NCI-H345 treated with DMSO at 0.1 percent for 48 hours (cell line): ENCODE results near the gene MRPS9.

ENCODE experiments used
- DNase-seq: peaks from one replicate; lab custom pipeline; 2025; ENCODE audit not compliant: unreplicated experiment; lab: John Stamatoyannopoulos, UW

Gene MRPS9

DNA sequence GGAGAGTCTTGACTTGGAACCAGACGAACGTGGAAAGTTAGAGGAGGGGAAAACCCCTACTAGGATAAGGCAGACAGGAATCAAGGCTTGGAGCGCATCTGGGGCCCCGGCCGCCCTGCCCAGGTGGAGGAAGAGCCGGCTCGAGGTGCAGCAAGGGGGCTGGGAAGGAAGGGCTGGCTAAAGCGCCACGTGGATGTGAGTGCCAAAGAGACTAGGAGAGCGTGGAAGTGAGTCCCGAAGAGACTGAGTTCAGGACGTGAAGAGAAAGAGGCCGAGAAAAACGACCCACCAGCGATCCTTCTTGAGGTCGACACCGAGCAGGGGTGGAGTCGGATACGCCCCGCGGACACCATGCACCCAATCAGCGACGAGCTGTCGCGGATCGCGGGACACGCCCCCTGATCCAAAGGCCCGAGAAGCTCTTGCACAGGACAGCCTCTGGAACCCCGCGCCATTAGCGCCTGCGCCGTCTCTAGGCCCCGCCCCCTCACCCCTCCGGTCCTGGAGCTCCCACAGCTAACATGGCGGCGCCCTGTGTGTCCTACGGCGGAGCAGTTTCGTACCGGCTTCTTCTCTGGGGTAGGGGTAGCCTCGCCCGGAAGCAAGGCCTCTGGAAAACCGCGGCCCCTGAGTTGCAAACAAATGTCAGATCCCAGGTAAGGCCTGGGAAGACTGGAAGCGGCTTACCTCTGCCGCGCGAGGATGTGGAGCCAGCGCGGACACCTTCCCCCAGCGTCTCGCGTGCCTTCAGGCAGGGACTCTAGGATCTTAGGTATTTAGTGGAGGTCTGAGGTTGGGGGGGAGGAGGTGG lies at the start of gene MRPS9:
Gene MRPS9, plus strand, starts transcription at position 498 of the 811 bp plus-strand sequence. Its CDS starts 24 bp downstream, at position 522.
- peak; percentile 93 for DNase-seq

DNA sequence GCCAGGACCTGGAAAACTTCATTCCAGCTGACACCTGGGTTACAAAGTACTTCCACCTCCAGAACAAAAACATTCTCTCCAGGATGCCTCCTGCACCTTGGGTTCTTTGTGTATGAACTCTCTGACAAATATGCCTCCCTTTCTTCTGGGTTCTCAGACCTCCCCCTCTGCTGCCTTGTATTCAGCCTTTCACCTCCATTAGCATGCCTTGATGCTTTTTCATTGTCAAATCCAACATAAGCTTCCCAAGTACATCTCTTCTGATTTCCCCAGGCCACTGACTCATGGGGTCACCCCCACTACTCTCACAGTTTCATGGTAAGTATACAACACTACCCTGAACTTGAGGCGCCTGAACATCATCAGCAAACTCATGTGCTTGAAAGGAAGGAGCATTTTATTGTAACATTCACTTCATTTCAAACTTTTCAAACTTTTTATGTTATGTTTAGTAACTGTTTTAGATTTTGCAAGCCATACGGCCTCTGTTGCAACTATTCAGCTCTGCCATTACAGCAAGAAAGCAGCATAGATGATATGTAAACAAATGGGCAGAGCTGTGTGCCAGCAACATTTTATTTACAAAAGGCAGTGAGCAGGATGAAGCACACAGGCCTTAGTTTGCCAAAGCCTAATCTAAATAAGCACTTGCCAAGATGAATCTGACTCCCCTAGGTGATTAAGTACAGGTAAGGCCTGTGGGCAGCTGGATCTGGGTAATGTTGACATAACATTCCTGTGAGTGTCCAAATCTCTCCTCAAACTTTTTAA lies 32.5 kb upstream of the MRPS9 start:
- DNase-seq: peak; percentile 75

DNA sequence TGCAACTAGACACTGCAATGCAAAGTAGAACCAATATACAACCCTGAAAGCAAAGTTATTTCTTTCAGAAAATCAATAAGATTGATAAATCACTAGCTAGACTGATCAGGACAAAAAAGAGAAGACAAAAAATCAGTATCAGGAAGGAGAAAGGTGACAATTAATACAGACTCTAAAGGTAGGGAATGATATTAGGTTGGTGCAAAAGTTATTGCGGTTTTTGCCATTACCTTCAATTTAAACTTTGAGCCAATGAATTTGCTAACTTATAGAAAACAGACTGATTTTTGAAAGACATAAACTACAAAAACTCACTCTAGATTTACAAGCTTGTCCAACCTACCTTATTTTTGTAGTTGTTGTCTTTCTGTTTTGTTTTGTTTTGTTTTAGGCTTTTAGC lies 30.5 kb upstream of the MRPS9 start:
- DNase-seq: no peak

DNA sequence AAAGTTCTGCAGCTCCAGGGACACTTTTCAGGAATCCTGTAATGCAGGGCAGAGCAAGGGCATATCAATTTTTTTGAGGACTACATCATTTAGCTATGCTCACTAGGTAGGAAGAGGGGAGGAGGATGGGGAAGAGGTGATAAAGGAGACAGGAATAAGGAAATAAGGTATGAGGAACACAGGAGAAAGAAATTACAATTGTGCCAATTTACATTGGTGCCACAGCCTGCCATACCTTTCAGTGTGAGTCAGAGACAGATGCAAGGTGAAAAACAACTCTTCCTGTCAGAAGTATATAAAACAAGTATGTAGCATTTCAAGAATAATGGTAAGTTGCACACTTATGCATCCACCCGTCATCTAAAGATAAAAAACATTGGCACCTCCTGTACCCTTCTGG lies 5.4 kb upstream of the MRPS9 start:
- no peak for DNase-seq

- DNase-seq: no peak
These were observed 3.7 kb upstream of the MRPS9 start for GRCh38 chr2:105034170-105034569.

- DNase-seq: peak; percentile 24
These were observed 653 bp downstream of the MRPS9 start for GRCh38 chr2:105038383-105039061.

DNA sequence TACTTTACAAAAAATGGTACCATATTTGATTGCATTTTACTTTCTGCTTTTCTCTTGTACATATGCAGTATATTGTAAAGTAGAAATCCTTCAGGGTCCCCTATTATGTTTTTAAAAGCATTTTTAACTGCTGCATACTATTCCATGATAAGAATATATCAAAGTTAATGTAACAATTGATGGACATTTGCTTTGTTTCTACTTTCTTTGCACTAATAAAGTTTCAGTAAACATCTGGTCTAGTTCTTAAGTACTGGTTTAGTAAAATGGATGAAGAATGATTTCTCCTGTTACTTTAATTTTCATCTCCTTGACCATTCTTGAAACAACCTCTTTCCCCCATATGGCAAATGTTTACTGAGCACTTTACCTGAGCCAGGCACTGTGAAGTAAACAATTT lies 1.7 kb downstream of the MRPS9 start:
- DNase-seq: no peak

DNA sequence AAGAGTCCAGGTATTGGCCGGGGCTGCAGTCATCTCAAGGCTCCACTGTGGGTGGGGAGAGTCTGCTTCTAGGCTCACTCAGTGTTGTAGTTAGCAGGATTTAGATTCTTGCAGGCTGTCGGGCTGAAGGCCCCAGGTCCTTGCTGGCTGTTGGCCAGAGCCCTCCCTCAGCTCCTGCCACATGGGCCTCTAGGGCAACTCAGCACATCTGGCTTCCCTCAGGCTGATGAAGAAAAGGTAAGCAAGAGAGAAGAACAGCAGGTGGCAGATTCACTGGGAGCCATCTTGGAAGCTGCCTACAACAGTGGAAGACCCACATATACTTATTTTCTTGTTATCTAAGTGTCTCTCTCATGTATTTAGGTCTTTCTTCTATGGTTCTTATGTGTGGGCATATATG lies 4.3 kb downstream of the MRPS9 start:
- DNase-seq: no peak

- DNase-seq: no peak
These were observed 14.9 kb downstream of the MRPS9 start for GRCh38 chr2:105052773-105053172.

DNA sequence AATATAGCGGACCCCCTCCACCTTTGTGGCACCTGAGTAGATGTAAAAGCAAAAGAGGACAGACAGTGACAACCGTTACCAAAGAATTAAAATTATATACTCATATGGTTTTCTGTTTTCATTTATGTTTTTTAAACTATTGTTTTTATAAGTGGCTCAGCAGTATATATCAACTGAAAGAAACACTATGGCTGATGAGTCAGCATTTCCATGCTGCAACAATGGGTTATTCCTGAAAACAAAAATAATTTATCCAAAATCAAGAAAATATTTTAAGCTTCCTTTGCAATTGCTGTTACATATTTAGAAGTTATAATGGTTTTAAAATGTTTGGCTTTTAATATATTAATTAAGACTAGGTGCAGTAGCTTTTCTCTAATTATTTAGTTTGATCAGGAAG lies 17.7 kb downstream of the MRPS9 start:
- DNase-seq: no peak

GRCh38 chr2:105056245-105056644 lies 18.4 kb downstream of the MRPS9 start:
- no peak for DNase-seq

- no peak for DNase-seq
These were observed 19.1 kb downstream of the MRPS9 start for GRCh38 chr2:105057005-105057404.

DNA sequence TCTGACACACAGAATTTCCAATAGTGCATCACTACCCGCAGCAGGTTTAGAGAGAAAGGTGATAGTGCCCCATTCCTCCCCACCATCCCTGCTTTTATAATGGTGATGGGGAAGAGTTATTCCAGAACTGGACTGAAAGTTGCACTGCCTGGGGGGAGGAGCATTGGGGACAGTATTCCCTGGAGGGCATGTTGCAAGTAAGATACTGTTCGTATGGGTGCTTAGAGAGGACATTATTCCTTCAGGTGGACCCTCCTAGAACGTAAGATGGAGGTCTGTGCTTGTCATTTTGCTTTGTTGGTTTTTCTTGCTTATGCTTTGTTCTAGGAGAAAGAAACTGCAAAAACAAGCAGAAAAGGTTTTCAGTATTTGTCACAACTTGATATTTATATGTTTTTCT lies 23.7 kb downstream of the MRPS9 start:
- DNase-seq: no peak

GRCh38 chr2:105062158-105062557 lies 24.3 kb downstream of the MRPS9 start:
- DNase-seq: no peak

DNA sequence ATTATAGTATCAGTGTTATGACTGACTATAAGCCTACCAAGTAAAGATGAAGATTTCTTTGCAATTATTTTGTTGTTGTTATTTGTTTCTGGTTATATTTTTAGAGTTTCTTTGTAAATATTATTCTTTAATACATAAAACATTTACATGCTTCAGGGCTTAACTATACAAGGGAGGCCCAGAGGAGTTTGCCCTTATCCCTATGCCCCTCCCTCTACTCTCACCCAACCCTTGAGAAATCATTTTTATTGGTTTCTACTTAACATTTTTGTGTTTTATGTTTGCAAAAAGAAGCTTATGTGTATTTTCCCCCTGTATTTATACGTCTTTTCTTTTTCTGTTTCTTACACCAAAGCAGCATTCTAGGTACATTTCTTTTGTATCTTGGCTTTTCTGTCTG lies 30.5 kb downstream of the MRPS9 start:
- DNase-seq: no peak

GRCh38 chr2:105068875-105069274 lies 31.0 kb downstream of the MRPS9 start:
- no peak for DNase-seq

DNA sequence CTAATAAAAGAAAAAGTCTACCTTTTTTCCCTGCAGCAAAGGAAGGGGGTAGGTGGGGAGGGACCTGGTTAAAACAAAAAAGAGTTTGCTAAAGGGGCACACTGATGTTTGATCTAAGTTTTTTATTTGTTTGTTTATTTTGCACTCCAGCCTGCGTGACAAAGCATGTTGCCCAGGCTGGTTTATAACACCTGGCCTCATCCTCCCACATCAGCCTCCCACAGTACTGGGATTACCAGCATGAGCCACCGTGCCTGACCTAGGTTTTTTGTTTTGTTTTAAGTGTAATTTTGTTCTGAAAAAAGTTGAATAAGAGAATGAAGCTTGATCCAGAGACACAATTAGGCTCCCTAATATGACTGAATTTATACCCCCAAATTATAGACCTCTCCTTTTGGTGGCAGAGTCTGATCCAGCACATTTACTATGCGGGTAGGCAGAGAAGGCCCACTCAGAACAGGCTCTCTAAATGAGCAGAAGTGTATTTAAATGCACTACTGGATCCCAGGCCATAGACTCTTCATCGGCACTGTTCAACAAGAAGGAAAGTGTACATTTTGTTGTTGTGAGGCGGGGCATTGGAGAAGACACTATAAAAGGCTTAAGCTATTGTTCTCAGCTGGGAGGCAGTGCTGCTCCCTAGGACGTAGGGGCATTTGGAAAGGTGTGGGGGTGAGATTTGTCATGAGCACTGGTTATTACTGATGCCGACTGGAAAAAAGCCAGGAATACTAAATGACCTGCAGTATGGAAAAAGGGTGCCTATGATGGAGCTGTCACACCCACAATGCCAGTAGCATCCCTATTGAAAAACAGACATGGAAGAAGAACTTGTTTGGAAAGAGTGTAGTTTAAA lies 32.4 kb downstream of the MRPS9 start:
- DNase-seq: peak; percentile 93

- DNase-seq: no peak
These were observed 33.5 kb downstream of the MRPS9 start for GRCh38 chr2:105071379-105071778.

- DNase-seq: no peak
These were observed 34.2 kb downstream of the MRPS9 start for GRCh38 chr2:105072039-105072438.

DNA sequence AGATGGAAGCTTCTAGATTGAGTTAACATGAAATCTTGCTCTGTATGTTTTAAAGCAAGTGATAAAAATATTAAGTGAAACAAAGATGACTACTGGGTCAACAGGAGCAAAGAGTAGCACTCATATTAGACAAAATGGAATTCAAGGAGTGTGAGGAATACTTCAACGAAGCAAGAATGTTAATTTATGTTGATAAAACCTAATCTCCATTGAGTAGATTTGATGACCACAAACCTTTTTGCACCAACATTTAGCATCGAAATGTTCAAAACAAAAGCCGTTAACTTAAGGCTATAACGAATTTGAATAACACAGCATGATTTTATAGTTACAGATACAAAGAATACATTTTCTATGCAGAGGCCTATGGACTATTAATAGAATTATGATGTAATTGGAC lies 35.7 kb downstream of the MRPS9 start:
- no peak for DNase-seq

DNA sequence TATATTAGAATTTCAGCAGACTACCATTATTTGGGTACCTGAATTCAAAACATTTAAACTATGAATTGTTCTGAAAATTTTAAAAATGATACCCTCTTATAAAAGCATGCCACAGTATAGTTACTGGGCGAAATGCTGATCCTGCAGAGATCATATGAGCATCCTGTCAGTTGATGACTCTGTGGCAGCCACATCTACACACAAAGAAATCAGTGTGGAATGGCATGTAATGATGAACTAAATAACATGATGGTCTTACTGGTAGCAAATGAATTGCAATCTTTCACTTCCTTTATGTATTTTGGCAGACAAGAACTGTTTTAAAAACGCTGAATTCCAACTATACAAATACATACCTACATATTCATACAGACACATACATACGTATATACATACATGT lies 38.3 kb downstream of the MRPS9 start:
- DNase-seq: no peak
